ENCODE measurements around the gene MCTP2.

Gene MCTP2

GRCh38 chr15:94212291-94212690 lies 19.1 kb upstream of the MCTP2 start:
- ChIA-PET POLR2A (ENCODE audit: low non-redundant PET) (no interaction called here), CTCF (no interaction called here)
- H3K27ac ChIP-seq, result no peak overlapping the region
- no peak for TF ChIP-seq CTCF (conservative IDR thresholded peaks at IDR 0.05; ENCODE audit: low read depth)
- DNase-seq (ENCODE audit: low spot score), result no peak

- DNase-seq (ENCODE audit: low spot score), result no peak
- no peak overlapping the region for H3K27ac ChIP-seq
- POLR2A ChIA-PET (ENCODE audit: low non-redundant PET), result no interaction called here
- no peak for TF ChIP-seq CTCF (conservative IDR thresholded peaks at IDR 0.05; ENCODE audit: low read depth)
- CTCF ChIA-PET, result no interaction called here
These were observed 5.7 kb upstream of the MCTP2 start for GRCh38 chr15:94225616-94226015.

GRCh38 chr15:94228611-94229010 lies 2.8 kb upstream of the MCTP2 start:
- no peak for DNase-seq (ENCODE audit: low spot score)
- no peak overlapping the region for H3K27ac ChIP-seq
- ChIA-PET POLR2A (ENCODE audit: low non-redundant PET) (no interaction called here), CTCF (interaction anchor here (0.6 to 0.7 kb wide), 2 partner anchors 65 to 895 kb away, joined by 4 to 5 read pairs; no protein-coding TSS in a partner anchor)
- no peak for TF ChIP-seq CTCF (conservative IDR thresholded peaks at IDR 0.05; ENCODE audit: low read depth)

- no peak overlapping the region for H3K27ac ChIP-seq
- POLR2A ChIA-PET (ENCODE audit: low non-redundant PET), result no interaction called here
- TF ChIP-seq CTCF (conservative IDR thresholded peaks at IDR 0.05; ENCODE audit: low read depth), result no peak
- peak; percentile 56 for DNase-seq (ENCODE audit: low spot score)
- CTCF ChIA-PET, result interaction anchor here (0.6 to 0.7 kb wide), 2 partner anchors 98 to 149 kb away, joined by 3 to 4 read pairs; no protein-coding TSS in a partner anchor
These were observed 1.6 kb upstream of the MCTP2 start for GRCh38 chr15:94229591-94230369.

- ChIA-PET CTCF (interaction anchor here (0.6 kb wide), 1 partner anchor 337 kb away, joined by 3 read pairs; no protein-coding TSS in a partner anchor), POLR2A (ENCODE audit: low non-redundant PET) (no interaction called here)
- no peak for TF ChIP-seq CTCF (conservative IDR thresholded peaks at IDR 0.05; ENCODE audit: low read depth)
- no peak for DNase-seq (ENCODE audit: low spot score)
- peak overlapping the region; percentile 89 for H3K27ac ChIP-seq
These were observed 904 bp upstream of the MCTP2 start for GRCh38 chr15:94230431-94230882.

- H3K27ac ChIP-seq, result peak overlapping the region; percentile 89
- no peak for TF ChIP-seq CTCF (conservative IDR thresholded peaks at IDR 0.05; ENCODE audit: low read depth)
- POLR2A ChIA-PET (ENCODE audit: low non-redundant PET), result no interaction called here
- DNase-seq (ENCODE audit: low spot score), result peak; percentile 42
- CTCF ChIA-PET, result interaction anchor here (0.6 to 1.2 kb wide), 2 partner anchors 68 to 244 kb away, joined by 3 read pairs; no protein-coding TSS in a partner anchor
These were observed 535 bp downstream of the MCTP2 start for GRCh38 chr15:94231723-94232468.

All from RWPE1 (cell line).